SIG-M5 (cell line): ENCODE measurements around the gene HEG1.

Source experiments
- DNase-seq: peaks from one replicate; lab custom pipeline; 2025; lab: John Stamatoyannopoulos, UW

Gene HEG1

GRCh38 chr3:125014570-125015179 is 41.1 kb downstream of the HEG1 start:
- no peak for DNase-seq

GRCh38 chr3:125013095-125013494 is 42.7 kb downstream of the HEG1 start:
- DNase-seq = no peak

GRCh38 chr3:125011941-125012340 is 43.9 kb downstream of the HEG1 start:
- no peak for DNase-seq

- DNase-seq = no peak
Observed at GRCh38 chr3:125010393-125010792, 45.4 kb downstream of the HEG1 start.

GRCh38 chr3:125008766-125009165 is 47.0 kb downstream of the HEG1 start:
- no peak for DNase-seq

GRCh38 chr3:125006291-125006731 is 49.5 kb downstream of the HEG1 start:
- DNase-seq = no peak

- DNase-seq = no peak
Observed at GRCh38 chr3:125005676-125006075, 50.1 kb downstream of the HEG1 start.

- no peak for DNase-seq
Observed at GRCh38 chr3:125005222-125005621, 50.6 kb downstream of the HEG1 start.

GRCh38 chr3:125003859-125004595 is 51.8 kb downstream of the HEG1 start:
- DNase-seq = no peak

GRCh38 chr3:125003369-125003853 is 52.4 kb downstream of the HEG1 start:
- DNase-seq = no peak

- DNase-seq = no peak
Observed at GRCh38 chr3:125002414-125003368, 53.1 kb downstream of the HEG1 start.

GRCh38 chr3:125001557-125002413 is 54.0 kb downstream of the HEG1 start:
- DNase-seq = no peak

GRCh38 chr3:125000661-125001060 is 55.1 kb downstream of the HEG1 start:
- no peak for DNase-seq

- no peak for DNase-seq
Observed at GRCh38 chr3:124999897-125000435, 55.8 kb downstream of the HEG1 start.

- no peak for DNase-seq
Observed at GRCh38 chr3:124999317-124999716, 56.5 kb downstream of the HEG1 start.

- no peak for DNase-seq
Observed at GRCh38 chr3:124998247-124998630, 57.6 kb downstream of the HEG1 start.

- no peak for DNase-seq
Observed at GRCh38 chr3:124997303-124998246, 58.2 kb downstream of the HEG1 start.

- no peak for DNase-seq
Observed at GRCh38 chr3:124995460-124995994, 60.3 kb downstream of the HEG1 start.

GRCh38 chr3:124993466-124993865 is 62.3 kb downstream of the HEG1 start:
- DNase-seq = no peak

GRCh38 chr3:124992041-124992440 is 63.8 kb downstream of the HEG1 start:
- no peak for DNase-seq
